Activated CD8-positive, alpha-beta memory T cell treated with anti-CD3 and anti-CD28 coated beads, Interleukin-2, amount 50 U/mL, for 1 hour (primary cell): ENCODE results near the gene FARS2.

ENCODE experiments used
- DNase-seq: peaks from one replicate; pipeline ENCODE4 v3.0.0-alpha.2; 2020; ENCODE audit errors: extremely low read depth

The FARS2 gene

GRCh38 chr6:5260661-5261544 lies at the start of gene FARS2, which contains the start of gene LYRM4:
TSS of gene FARS2 (plus strand) at chr6:5261513.
TSS of gene LYRM4 (minus strand) at chr6:5260950. CDS start at chr6:5260733, 217 bp downstream.
- peak; percentile 71 for DNase-seq

GRCh38 chr6:5213836-5214235 lies 47.5 kb upstream of the FARS2 start:
- DNase-seq: no peak

- DNase-seq: no peak
These were observed 46.7 kb upstream of the FARS2 start for GRCh38 chr6:5214570-5215052.

- no peak for DNase-seq
These were observed 46.2 kb upstream of the FARS2 start for GRCh38 chr6:5215159-5215558.

- DNase-seq: no peak
These were observed 45.5 kb upstream of the FARS2 start for GRCh38 chr6:5215799-5216198.

GRCh38 chr6:5217356-5217755 lies 44.0 kb upstream of the FARS2 start:
- no peak for DNase-seq

- no peak for DNase-seq
These were observed 42.2 kb upstream of the FARS2 start for GRCh38 chr6:5219011-5219691.

GRCh38 chr6:5220443-5220842 lies 40.9 kb upstream of the FARS2 start:
- DNase-seq: no peak

- no peak for DNase-seq
These were observed 38.0 kb upstream of the FARS2 start for GRCh38 chr6:5223309-5223708.

- DNase-seq: no peak
These were observed 32.0 kb upstream of the FARS2 start for GRCh38 chr6:5229356-5229755.

- DNase-seq: no peak
These were observed 31.2 kb upstream of the FARS2 start for GRCh38 chr6:5230081-5230480.

- DNase-seq: no peak
These were observed 30.0 kb upstream of the FARS2 start for GRCh38 chr6:5231289-5231688.

- no peak for DNase-seq
These were observed 26.4 kb upstream of the FARS2 start for GRCh38 chr6:5234874-5235273.

GRCh38 chr6:5235830-5236229 lies 25.5 kb upstream of the FARS2 start:
- DNase-seq: no peak

- DNase-seq: no peak
These were observed 23.5 kb upstream of the FARS2 start for GRCh38 chr6:5237805-5238204.

GRCh38 chr6:5238336-5238735 lies 23.0 kb upstream of the FARS2 start:
- DNase-seq: no peak

GRCh38 chr6:5241252-5241651 lies 20.1 kb upstream of the FARS2 start:
- no peak for DNase-seq

GRCh38 chr6:5243069-5243468 lies 18.2 kb upstream of the FARS2 start:
- no peak for DNase-seq

GRCh38 chr6:5246141-5247097 lies 14.9 kb upstream of the FARS2 start:
- no peak for DNase-seq

GRCh38 chr6:5247201-5247600 lies 14.1 kb upstream of the FARS2 start:
- DNase-seq: no peak

GRCh38 chr6:5248302-5249098 lies 12.8 kb upstream of the FARS2 start:
- no peak for DNase-seq
